ENCODE data around the gene ZNF319. TPM values are rescaled to one million over a fixed set of nuclear protein-coding genes. Genes with fewer than 3 reads are reported as not detected.

ZNF319 gene
- total and polyA plus RNA-seq, 2 of the 4 experiments (the other 2 are of a cell fraction) = 0.90 to 6.3 TPM

DNA sequence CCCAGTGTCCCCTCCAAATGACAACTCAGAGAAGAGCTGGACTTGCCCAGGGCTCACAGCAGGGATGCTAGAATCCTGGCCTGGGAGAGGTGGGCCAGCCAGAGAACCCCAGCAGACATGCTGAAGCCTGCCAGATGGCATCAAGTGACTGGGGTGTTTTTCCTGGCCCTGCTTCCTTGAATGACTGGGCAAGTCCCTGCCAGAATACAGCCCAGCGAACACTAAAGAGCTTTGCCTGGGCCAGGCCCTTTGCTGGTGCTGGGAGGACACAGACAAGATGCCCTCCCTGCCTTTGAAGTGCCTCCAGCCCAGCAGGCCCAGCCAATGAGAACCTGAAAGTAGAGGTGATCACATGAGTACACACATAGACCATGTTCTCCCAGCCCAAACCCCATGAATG is 11.5 kb downstream of the ZNF319 start:
- Histone ChIP-seq H2AK5ac (ENCODE audit: low read depth, low read length) (no peak overlapping the region), H3K27me3 (ENCODE audit: control insufficient read depth, insufficient read depth, low read length) (peaks cover 34% of the 10 kb centered on the region), H3K4me1 (ENCODE audit: control insufficient read depth, insufficient read depth, low read length) (peaks cover 2% of the 10 kb centered on the region; the same call in 1 of the 2 replicates), H2BK120ac (ENCODE audit: low read depth, low read length) (no peak overlapping the region), H4K5ac (ENCODE audit: low read depth, low read length) (no peak overlapping the region), H3K4me3 (ENCODE audit: insufficient read depth, low read depth, low read length) (no peak overlapping the region), H3K9me1 (ENCODE audit: insufficient read depth, low read length) (no peaks in the 10 kb centered on the region), H3K36me3 (ENCODE audit: control insufficient read depth, insufficient read depth, low read length) (no peaks in the 10 kb centered on the region), H3K18ac (ENCODE audit: low read depth, low read length) (no peak overlapping the region), H2BK20ac (ENCODE audit: low read depth, low read length) (no peak overlapping the region), H3K79me1 (ENCODE audit: low read depth in 1 of 2, low read length in 2 of 2) (peaks cover under 1 to 3% of the 10 kb centered on the region in 2 experiments; a peak in 1 of 4 replicates), H2AK9ac (replicated peaks; ENCODE audit: low read depth, low read length, poor library complexity) (no peak overlapping the region), H2BK15ac (ENCODE audit: low read depth, low read length) (no peak overlapping the region), H3K56ac (ENCODE audit: extremely low read depth, insufficient read depth, low read length) (no peak overlapping the region), H4K91ac (ENCODE audit: insufficient read depth, low read depth, low read length) (no peak overlapping the region), H3K23ac (ENCODE audit: low read depth, low read length) (no peak overlapping the region), H3K9ac (ENCODE audit: low read depth, low read length) (no peak overlapping the region), H3K9me3 (ENCODE audit: control insufficient read depth, insufficient read depth, low read length) (no peaks in the 10 kb centered on the region), H3K4me2 (ENCODE audit: low read depth, low read length) (no peak overlapping the region), H4K8ac (ENCODE audit: low read depth in 2 of 2, low read length in 2 of 2) (no peak overlapping the region), H4K20me1 (ENCODE audit: insufficient read depth, low read length) (peaks cover 9% of the 10 kb centered on the region; the same call in 1 of the 2 replicates), H3K4ac (ENCODE audit: low read depth, low read length) (no peak overlapping the region), H2BK5ac (ENCODE audit: low read depth, low read length, poor library complexity, severe bottlenecking) (no peak overlapping the region), H3K14ac (replicated peaks; ENCODE audit: low read depth, low read length) (no peak overlapping the region), H3K27ac (ENCODE audit: insufficient read depth, low read length) (no peak overlapping the region), H2AFZ (replicated peaks; ENCODE audit: low read length, poor library complexity) (no peak overlapping the region)
- in situ Hi-C loops (cut with MboI; ENCODE audit: low sequenced_read_pairs) = no loop called here
- intact Hi-C loops (cut with micrococcal nuclease) = no loop called here
- WGBS, 2 experiments (ENCODE audit: extremely low coverage in 2 of 2, insufficient read length in 1 of 2) = no CpG with 5 or more reads among the region's 1 CpG
- TF ChIP-seq MXI1 (IDR thresholded peaks at IDR 0.05; ENCODE audit: borderline replicate concordance, low read depth, low read length) = no peak
- TF ChIP-seq MAFK (IDR thresholded peaks at IDR 0.05; ENCODE audit: low read depth, low read length) = no peak
- TF ChIP-seq RCOR1 (IDR thresholded peaks at IDR 0.05; ENCODE audit: insufficient replicate concordance, low read length) = no peak
- no peak for TF ChIP-seq POLR2A (IDR thresholded peaks at IDR 0.05; ENCODE audit: low read depth, low read length)
- no peak for TF ChIP-seq BHLHE40 (IDR thresholded peaks at IDR 0.05; ENCODE audit: low read depth, low read length)
- no peak for TF ChIP-seq SMC3 (IDR thresholded peaks at IDR 0.05; ENCODE audit: low read depth, low read length)
- TF ChIP-seq, protein P1, sequence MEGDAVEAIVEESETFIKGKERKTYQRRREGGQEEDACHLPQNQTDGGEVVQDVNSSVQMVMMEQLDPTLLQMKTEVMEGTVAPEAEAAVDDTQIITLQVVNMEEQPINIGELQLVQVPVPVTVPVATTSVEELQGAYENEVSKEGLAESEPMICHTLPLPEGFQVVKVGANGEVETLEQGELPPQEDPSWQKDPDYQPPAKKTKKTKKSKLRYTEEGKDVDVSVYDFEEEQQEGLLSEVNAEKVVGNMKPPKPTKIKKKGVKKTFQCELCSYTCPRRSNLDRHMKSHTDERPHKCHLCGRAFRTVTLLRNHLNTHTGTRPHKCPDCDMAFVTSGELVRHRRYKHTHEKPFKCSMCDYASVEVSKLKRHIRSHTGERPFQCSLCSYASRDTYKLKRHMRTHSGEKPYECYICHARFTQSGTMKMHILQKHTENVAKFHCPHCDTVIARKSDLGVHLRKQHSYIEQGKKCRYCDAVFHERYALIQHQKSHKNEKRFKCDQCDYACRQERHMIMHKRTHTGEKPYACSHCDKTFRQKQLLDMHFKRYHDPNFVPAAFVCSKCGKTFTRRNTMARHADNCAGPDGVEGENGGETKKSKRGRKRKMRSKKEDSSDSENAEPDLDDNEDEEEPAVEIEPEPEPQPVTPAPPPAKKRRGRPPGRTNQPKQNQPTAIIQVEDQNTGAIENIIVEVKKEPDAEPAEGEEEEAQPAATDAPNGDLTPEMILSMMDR (conservative IDR thresholded peaks at IDR 0.05; ENCODE audit: low read depth, low read length) = no peak
- TF ChIP-seq, protein P2, sequence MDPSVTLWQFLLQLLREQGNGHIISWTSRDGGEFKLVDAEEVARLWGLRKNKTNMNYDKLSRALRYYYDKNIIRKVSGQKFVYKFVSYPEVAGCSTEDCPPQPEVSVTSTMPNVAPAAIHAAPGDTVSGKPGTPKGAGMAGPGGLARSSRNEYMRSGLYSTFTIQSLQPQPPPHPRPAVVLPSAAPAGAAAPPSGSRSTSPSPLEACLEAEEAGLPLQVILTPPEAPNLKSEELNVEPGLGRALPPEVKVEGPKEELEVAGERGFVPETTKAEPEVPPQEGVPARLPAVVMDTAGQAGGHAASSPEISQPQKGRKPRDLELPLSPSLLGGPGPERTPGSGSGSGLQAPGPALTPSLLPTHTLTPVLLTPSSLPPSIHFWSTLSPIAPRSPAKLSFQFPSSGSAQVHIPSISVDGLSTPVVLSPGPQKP (IDR thresholded peaks at IDR 0.05; ENCODE audit: borderline replicate concordance, low read depth, low read length) = no peak
- TF ChIP-seq, protein P3, sequence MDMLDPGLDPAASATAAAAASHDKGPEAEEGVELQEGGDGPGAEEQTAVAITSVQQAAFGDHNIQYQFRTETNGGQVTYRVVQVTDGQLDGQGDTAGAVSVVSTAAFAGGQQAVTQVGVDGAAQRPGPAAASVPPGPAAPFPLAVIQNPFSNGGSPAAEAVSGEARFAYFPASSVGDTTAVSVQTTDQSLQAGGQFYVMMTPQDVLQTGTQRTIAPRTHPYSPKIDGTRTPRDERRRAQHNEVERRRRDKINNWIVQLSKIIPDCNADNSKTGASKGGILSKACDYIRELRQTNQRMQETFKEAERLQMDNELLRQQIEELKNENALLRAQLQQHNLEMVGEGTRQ (IDR thresholded peaks at IDR 0.05; ENCODE audit: low read depth, low read length) = no peak
- no peak for TF ChIP-seq CEBPB (IDR thresholded peaks at IDR 0.05; ENCODE audit: low read depth, low read length)
- TF ChIP-seq RAD21 (IDR thresholded peaks at IDR 0.05; ENCODE audit: low read length) = no peak
- no peak for TF ChIP-seq CHD1 (IDR thresholded peaks at IDR 0.05; ENCODE audit: low read depth, low read length)
- TF ChIP-seq MAZ (IDR thresholded peaks at IDR 0.05; ENCODE audit: borderline replicate concordance, low read depth, low read length) = no peak
- TF ChIP-seq RFX5 (IDR thresholded peaks at IDR 0.05; ENCODE audit: low read depth, low read length) = no peak
- TF ChIP-seq NFE2L2 (IDR thresholded peaks at IDR 0.05; ENCODE audit: low read depth, low read length) = no peak
- no peak for TF ChIP-seq FOS (IDR thresholded peaks at IDR 0.05; ENCODE audit: low read depth, low read length)
- ChIA-PET POLR2A (ENCODE audit: unreplicated experiment) (no interaction called here), CTCF (no interaction called here)
- dilution Hi-C loops (cut with HindIII; ENCODE audit: low sequenced_read_pairs, unreplicated experiment) = no loop called here
- BruUV-seq (replicated peaks) = no TSS peak
- DNase-seq (no peak), ATAC-seq (ENCODE audit: low read depth) (no peak)
